ENCODE measurements around the gene SYT6. TPM values are rescaled to one million over a fixed set of nuclear protein-coding genes. Genes with fewer than 3 reads are reported as not detected.

SYT6 gene
- total RNA-seq, 1 experiment from 2014 or later = not detected

GRCh38 chr1:114105421-114105979 is 48.2 kb downstream of the SYT6 start:
- no peak overlapping the region for H3K27ac Mint-ChIP-seq (ENCODE audit: unreplicated experiment)
- no peak for DNase-seq
- TF ChIP-seq CTCF (IDR thresholded peaks at IDR 0.05; ENCODE audit: unreplicated experiment) = no peak
- H3K9me3 Mint-ChIP-seq (ENCODE audit: low read depth, unreplicated experiment) = no peaks in the 10 kb centered on the region
- H3K27me3 Mint-ChIP-seq (ENCODE audit: unreplicated experiment) = peaks cover 96% of the 10 kb centered on the region
- BruUV-seq (replicated peaks) = no TSS peak
- H3K4me3 Mint-ChIP-seq (ENCODE audit: low read depth, unreplicated experiment) = no peak overlapping the region
- H3K36me3 Mint-ChIP-seq (ENCODE audit: insufficient read depth, unreplicated experiment) = no peaks in the 10 kb centered on the region
- CTCF ChIA-PET = interaction anchor here (0.5 kb wide), 1 partner anchor 867 kb away, joined by 3 read pairs; no protein-coding TSS in a partner anchor
- intact Hi-C loops (cut with micrococcal nuclease; ENCODE audit: unreplicated experiment) = no loop called here
- H3K4me1 Mint-ChIP-seq (ENCODE audit: low read depth, unreplicated experiment) = no peaks in the 10 kb centered on the region

DNA sequence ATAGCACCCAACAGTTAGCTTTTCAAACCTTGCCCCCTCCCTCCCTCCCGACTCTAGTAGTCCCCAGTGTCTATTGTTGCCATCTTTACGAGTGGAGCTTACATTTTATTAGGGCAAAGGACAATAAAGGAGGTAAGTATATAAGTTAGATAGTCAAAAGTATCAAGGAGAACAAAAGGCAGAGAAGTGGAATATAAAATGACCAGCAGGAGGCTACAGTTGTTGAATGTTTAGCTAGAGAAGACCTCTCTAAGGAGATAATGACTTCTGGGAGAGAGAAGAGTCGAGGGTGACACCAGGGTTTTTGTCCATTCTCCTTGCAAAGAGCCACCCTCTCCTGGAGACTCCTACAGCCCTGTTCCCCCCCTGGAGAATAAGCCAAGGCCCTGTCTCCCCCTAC is 48.7 kb downstream of the SYT6 start:
- no peaks in the 10 kb centered on the region for H3K4me1 Mint-ChIP-seq (ENCODE audit: low read depth, unreplicated experiment)
- peaks cover 93% of the 10 kb centered on the region for H3K27me3 Mint-ChIP-seq (ENCODE audit: unreplicated experiment)
- H3K9me3 Mint-ChIP-seq (ENCODE audit: low read depth, unreplicated experiment) = no peaks in the 10 kb centered on the region
- no peak overlapping the region for H3K27ac Mint-ChIP-seq (ENCODE audit: unreplicated experiment)
- no TSS peak for BruUV-seq (replicated peaks)
- CTCF ChIA-PET = interaction anchor here (0.5 kb wide), 1 partner anchor 866 kb away, joined by 3 read pairs; no protein-coding TSS in a partner anchor
- no peak overlapping the region for H3K4me3 Mint-ChIP-seq (ENCODE audit: low read depth, unreplicated experiment)
- intact Hi-C loops (cut with micrococcal nuclease; ENCODE audit: unreplicated experiment) = no loop called here
- no peaks in the 10 kb centered on the region for H3K36me3 Mint-ChIP-seq (ENCODE audit: insufficient read depth, unreplicated experiment)
- no peak for TF ChIP-seq CTCF (IDR thresholded peaks at IDR 0.05; ENCODE audit: unreplicated experiment)
- DNase-seq = no peak

DNA sequence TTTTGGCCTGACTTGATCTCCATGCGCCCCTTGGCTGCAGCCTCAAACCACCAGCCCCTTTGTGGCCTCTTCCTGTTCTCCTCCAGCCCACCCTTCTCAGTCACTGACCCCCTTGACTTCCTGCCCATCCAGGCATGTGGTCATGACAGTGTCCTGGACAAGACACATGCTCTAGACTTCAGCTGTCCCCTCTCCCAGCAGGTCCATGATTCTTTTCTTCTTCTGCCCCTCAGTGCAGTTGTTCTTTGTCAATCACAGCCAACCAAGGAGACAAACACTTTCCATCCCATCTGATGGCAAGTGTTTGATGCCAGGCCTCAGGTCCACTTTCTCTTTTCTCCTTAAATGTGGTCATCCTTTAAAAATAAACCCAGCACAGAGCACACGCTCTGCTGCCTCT is 49.7 kb downstream of the SYT6 start:
- Mint-ChIP-seq H3K9me3 (ENCODE audit: low read depth, unreplicated experiment) (no peaks in the 10 kb centered on the region), H3K27me3 (ENCODE audit: unreplicated experiment) (peaks cover 90% of the 10 kb centered on the region), H3K27ac (ENCODE audit: unreplicated experiment) (no peak overlapping the region), H3K36me3 (ENCODE audit: insufficient read depth, unreplicated experiment) (no peaks in the 10 kb centered on the region), H3K4me3 (ENCODE audit: low read depth, unreplicated experiment) (no peak overlapping the region), H3K4me1 (ENCODE audit: low read depth, unreplicated experiment) (no peaks in the 10 kb centered on the region)
- BruUV-seq (replicated peaks) = no TSS peak
- TF ChIP-seq CTCF (IDR thresholded peaks at IDR 0.05; ENCODE audit: unreplicated experiment) = no peak
- DNase-seq = no peak
- intact Hi-C loops (cut with micrococcal nuclease; ENCODE audit: unreplicated experiment) = no loop called here
- CTCF ChIA-PET = no interaction called here

DNA sequence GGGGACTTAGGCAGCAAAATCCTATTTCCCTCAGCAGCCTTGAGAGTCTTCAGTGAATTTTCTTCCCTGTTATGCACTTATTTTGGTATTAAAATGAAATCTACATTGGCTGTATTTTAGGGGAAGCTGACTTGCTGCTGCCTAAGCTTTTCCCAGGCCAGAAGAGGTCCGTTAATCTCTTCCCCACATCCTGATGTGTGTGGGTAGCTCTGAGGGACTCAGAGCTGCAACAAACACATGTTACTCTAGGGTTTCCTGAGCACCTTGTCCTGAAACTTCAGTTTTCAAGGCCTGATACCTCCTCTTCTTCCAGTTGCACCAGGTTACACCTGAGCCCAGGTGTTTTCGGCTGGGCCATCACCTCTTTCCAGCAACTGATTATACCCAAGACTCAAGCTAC is 51.5 kb downstream of the SYT6 start:
- DNase-seq = no peak
- intact Hi-C loops (cut with micrococcal nuclease; ENCODE audit: unreplicated experiment) = no loop called here
- no peaks in the 10 kb centered on the region for H3K4me1 Mint-ChIP-seq (ENCODE audit: low read depth, unreplicated experiment)
- H3K27ac Mint-ChIP-seq (ENCODE audit: unreplicated experiment) = no peak overlapping the region
- BruUV-seq (replicated peaks) = no TSS peak
- no peak for TF ChIP-seq CTCF (IDR thresholded peaks at IDR 0.05; ENCODE audit: unreplicated experiment)
- no peaks in the 10 kb centered on the region for H3K9me3 Mint-ChIP-seq (ENCODE audit: low read depth, unreplicated experiment)
- CTCF ChIA-PET = no interaction called here
- H3K27me3 Mint-ChIP-seq (ENCODE audit: unreplicated experiment) = peaks cover 90% of the 10 kb centered on the region
- H3K36me3 Mint-ChIP-seq (ENCODE audit: insufficient read depth, unreplicated experiment) = no peaks in the 10 kb centered on the region
- H3K4me3 Mint-ChIP-seq (ENCODE audit: low read depth, unreplicated experiment) = no peak overlapping the region
